SU-DHL-6 (cell line): Measurements from ENCODE around the gene GINS2.

Experiments used
- H2AFZ ChIP-seq: fragments of 200-600 bp; sonication (generic); 2 replicates; pipeline ENCODE4 v1.6.1; 2014; ENCODE audit warnings: low read depth, mild to moderate bottlenecking, moderate library complexity, mixed read lengths, antibody characterized with exemption, low read length; ENCODE audit not compliant: severe bottlenecking
- H3F3A ChIP-seq: fragments of 200-600 bp; shearing (Covaris generic); 2 replicates; pipeline ENCODE4 v1.6.0; 2016; ENCODE audit warnings: antibody characterized with exemption, mild to moderate bottlenecking; ENCODE audit not compliant: insufficient read depth
- H3K27ac ChIP-seq: fragments of 200-600 bp; sonication (generic); 2 replicates; pipeline ENCODE4 v1.5.1; 2016; ENCODE audit warnings: low read depth, mild to moderate bottlenecking, low read length, moderate library complexity, mixed read lengths
- H3K27me3 ChIP-seq: fragments of 200-600 bp; sonication (generic), shearing (Covaris generic); 2 replicates; pipeline ENCODE4 v1.6.0; 2014; ENCODE audit warnings: mild to moderate bottlenecking, low read length
- H3K36me3 ChIP-seq: fragments of 200-600 bp; sonication (generic); 2 replicates; pipeline ENCODE4 v1.6.1; 2014; ENCODE audit warnings: mild to moderate bottlenecking, low read length, mixed read lengths
- H3K4me2 ChIP-seq: fragments of 300-600, 200-600 bp; shearing (Covaris generic), sonication (generic); 2 replicates; pipeline ENCODE4 v1.6.0; 2014; ENCODE audit warnings: low read length, low read depth, mild to moderate bottlenecking; ENCODE audit not compliant: poor library complexity, severe bottlenecking
- H3K4me3 ChIP-seq: fragments of 200-600 bp; sonication (generic); 2 replicates; pipeline ENCODE4 v1.5.1; 2014; ENCODE audit warnings: antibody characterized with exemption, low read length, mild to moderate bottlenecking, mixed read lengths; ENCODE audit not compliant: insufficient read depth, poor library complexity, severe bottlenecking
- H3K79me2 ChIP-seq: fragments of 200-600 bp; sonication (generic); 2 replicates; pipeline ENCODE4 v1.6.1; 2014; ENCODE audit warnings: mild to moderate bottlenecking, low read length, moderate library complexity; ENCODE audit not compliant: insufficient read depth
- H3K9ac ChIP-seq: fragments of 200-600 bp; sonication (generic); 2 replicates; pipeline ENCODE4 v1.7.0; 2014; ENCODE audit warnings: mild to moderate bottlenecking, low read length
- H3K9me2 ChIP-seq: fragments of 200-600 bp; sonication (generic); replicated peaks from 2 replicates; pipeline ENCODE4 v1.6.1; 2014; ENCODE audit warnings: low read length; ENCODE audit not compliant: insufficient read depth
- H3K9me3 ChIP-seq: fragments of 200-600 bp; sonication (generic); 2 replicates; pipeline ENCODE4 v1.6.1; 2014; ENCODE audit warnings: low read length, mixed read lengths; ENCODE audit not compliant: insufficient read depth
- H4K20me1 ChIP-seq: fragments of 200-600 bp; sonication (generic); 2 replicates; pipeline ENCODE4 v1.6.1; 2014; ENCODE audit warnings: low read depth, mild to moderate bottlenecking, antibody characterized with exemption, low read length, moderate library complexity, mixed read lengths
- CTCF ChIP-seq: fragments of 200-600 bp; sonication (generic); IDR thresholded peaks from one replicate; pipeline ENCODE4 v1.5.1; 2017; ENCODE audit warnings: antibody characterized with exemption, mild to moderate bottlenecking, low read length, moderate library complexity; ENCODE audit not compliant: insufficient read depth, poor library complexity, severe bottlenecking
- EZH2phosphoT487 ChIP-seq: fragments of 200-600 bp; sonication (generic), shearing (Covaris generic); conservative IDR thresholded peaks from 2 replicates; pipeline ENCODE4 v1.6.1; 2018; ENCODE audit warnings: mild to moderate bottlenecking, antibody characterized with exemption, low read length, moderate library complexity, mixed read lengths

GINS2 gene

DNA sequence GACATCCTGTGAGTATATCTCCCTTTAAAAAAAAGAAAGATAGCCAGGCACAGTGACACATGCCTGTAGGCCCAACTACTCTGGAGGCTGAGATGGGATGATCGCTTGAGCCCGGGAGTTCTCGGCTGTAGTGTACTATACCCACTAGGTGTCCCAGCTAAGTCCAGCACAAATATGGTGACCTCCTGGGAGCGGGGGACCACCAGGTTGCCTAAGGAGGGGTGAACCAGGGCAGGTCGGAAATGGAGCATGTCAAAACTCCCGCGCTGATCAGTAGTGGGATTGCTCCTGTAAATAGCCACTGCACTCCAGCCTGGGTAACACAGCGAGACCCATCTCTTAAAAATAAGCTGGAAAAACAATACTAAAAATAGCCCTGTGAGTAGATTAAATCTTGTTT, 29.4 kb downstream of the GINS2 start:
- Histone ChIP-seq H2AFZ (no peak overlapping the region), H3K27ac (no peak overlapping the region), H3F3A (no peaks in the 10 kb centered on the region), H3K27me3 (no peaks in the 10 kb centered on the region), H3K36me3 (no peaks in the 10 kb centered on the region), H4K20me1 (no peaks in the 10 kb centered on the region), H3K4me3 (no peak overlapping the region), H3K4me2 (no peak overlapping the region), H3K79me2 (no peaks in the 10 kb centered on the region), H3K9ac (no peak overlapping the region), H3K9me2 (no peaks in the 10 kb centered on the region), H3K9me3 (no peaks in the 10 kb centered on the region)
- no peak for TF ChIP-seq EZH2phosphoT487
- no peak for TF ChIP-seq CTCF

GRCh38 chr16:85658504-85659326, 30.0 kb downstream of the GINS2 start:
- Histone ChIP-seq H3K9me2 (no peaks in the 10 kb centered on the region), H3K9ac (no peak overlapping the region), H4K20me1 (no peaks in the 10 kb centered on the region), H3K79me2 (no peaks in the 10 kb centered on the region), H3K4me3 (no peak overlapping the region), H3K4me2 (no peak overlapping the region), H3K27me3 (no peaks in the 10 kb centered on the region), H3K9me3 (no peaks in the 10 kb centered on the region), H3F3A (no peaks in the 10 kb centered on the region), H3K27ac (no peak overlapping the region), H2AFZ (no peak overlapping the region), H3K36me3 (no peaks in the 10 kb centered on the region)
- no peak for TF ChIP-seq CTCF
- no peak for TF ChIP-seq EZH2phosphoT487

GRCh38 chr16:85657996-85658395, 30.8 kb downstream of the GINS2 start:
- H3K4me3 ChIP-seq, result no peak overlapping the region
- no peaks in the 10 kb centered on the region for H3F3A ChIP-seq
- no peaks in the 10 kb centered on the region for H4K20me1 ChIP-seq

More at GRCh38 chr16:85657996-85658395, 30.8 kb downstream of the GINS2 start:
- H3K36me3 ChIP-seq, result no peaks in the 10 kb centered on the region
- no peak overlapping the region for H3K27ac ChIP-seq
- H3K79me2 ChIP-seq, result no peaks in the 10 kb centered on the region
- H3K9me2 ChIP-seq, result no peaks in the 10 kb centered on the region
- H3K9ac ChIP-seq, result no peak overlapping the region
- no peak overlapping the region for H3K4me2 ChIP-seq
- H2AFZ ChIP-seq, result no peak overlapping the region
- no peaks in the 10 kb centered on the region for H3K9me3 ChIP-seq
- TF ChIP-seq EZH2phosphoT487 (no peak), CTCF (no peak)
- no peaks in the 10 kb centered on the region for H3K27me3 ChIP-seq
